ENCODE data around the gene CDS1. TPM values are rescaled to one million over a fixed set of nuclear protein-coding genes. Genes with fewer than 3 reads are reported as not detected.

Gene CDS1
- total and polyA plus RNA-seq, 2 experiments from 2014 or later = 11.0 to 21.3 TPM

DNA sequence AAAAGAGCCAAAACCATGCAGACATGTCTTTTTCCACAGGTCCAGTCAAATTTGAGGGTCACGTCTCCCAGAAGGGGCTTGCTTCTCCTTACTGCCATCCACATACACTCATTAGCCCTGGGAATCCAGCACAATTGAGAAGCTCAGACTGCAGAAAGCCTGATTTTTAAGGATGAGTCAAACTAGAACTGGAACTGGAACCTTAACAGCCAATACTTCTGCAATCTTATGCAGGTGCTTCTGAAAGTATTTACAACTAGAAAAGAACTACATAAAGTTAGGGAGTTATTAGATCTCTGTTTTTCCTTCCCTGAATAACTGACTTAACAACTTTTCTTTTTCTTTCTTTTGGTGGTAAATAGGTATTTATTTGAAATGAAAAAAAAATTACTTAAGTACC is 86.3 kb downstream of the CDS1 start:
- Histone ChIP-seq H3K9me2 (replicated peaks; ENCODE audit: insufficient read depth) (no peaks in the 10 kb centered on the region), H3K4me3 (no peak overlapping the region), H3K9me3 (ENCODE audit: low read depth) (no peaks in the 10 kb centered on the region), H3K27me3 (no peaks in the 10 kb centered on the region), H3K79me2 (no peaks in the 10 kb centered on the region), H3K36me3 (replicated peaks; ENCODE audit: insufficient read depth, low read depth) (no peaks in the 10 kb centered on the region), H3K4me1 (ENCODE audit: insufficient read depth) (no peaks in the 10 kb centered on the region), H3K4me2 (no peak overlapping the region), H4K20me1 (ENCODE audit: insufficient read depth, poor library complexity, severe bottlenecking) (no peaks in the 10 kb centered on the region), H2AFZ (no peak overlapping the region), H3K27ac (no peak overlapping the region)
- no peak for DNase-seq (ENCODE audit: low spot score)
- WGBS (ENCODE audit: low lambda C conversion rate, missing lambda C conversion rate) = 92% methylated on average over 1 of the region's 1 CpG
- TF ChIP-seq, protein P1, sequence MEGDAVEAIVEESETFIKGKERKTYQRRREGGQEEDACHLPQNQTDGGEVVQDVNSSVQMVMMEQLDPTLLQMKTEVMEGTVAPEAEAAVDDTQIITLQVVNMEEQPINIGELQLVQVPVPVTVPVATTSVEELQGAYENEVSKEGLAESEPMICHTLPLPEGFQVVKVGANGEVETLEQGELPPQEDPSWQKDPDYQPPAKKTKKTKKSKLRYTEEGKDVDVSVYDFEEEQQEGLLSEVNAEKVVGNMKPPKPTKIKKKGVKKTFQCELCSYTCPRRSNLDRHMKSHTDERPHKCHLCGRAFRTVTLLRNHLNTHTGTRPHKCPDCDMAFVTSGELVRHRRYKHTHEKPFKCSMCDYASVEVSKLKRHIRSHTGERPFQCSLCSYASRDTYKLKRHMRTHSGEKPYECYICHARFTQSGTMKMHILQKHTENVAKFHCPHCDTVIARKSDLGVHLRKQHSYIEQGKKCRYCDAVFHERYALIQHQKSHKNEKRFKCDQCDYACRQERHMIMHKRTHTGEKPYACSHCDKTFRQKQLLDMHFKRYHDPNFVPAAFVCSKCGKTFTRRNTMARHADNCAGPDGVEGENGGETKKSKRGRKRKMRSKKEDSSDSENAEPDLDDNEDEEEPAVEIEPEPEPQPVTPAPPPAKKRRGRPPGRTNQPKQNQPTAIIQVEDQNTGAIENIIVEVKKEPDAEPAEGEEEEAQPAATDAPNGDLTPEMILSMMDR (IDR thresholded peaks at IDR 0.05; ENCODE audit: poor library complexity) = no peak
- TF ChIP-seq EZH2phosphoT487 (IDR thresholded peaks at IDR 0.05; ENCODE audit: low read depth, severe bottlenecking, unreplicated experiment) = no peak
- no peak for TF ChIP-seq EZH2 (IDR thresholded peaks at IDR 0.05; ENCODE audit: borderline replicate concordance)

DNA sequence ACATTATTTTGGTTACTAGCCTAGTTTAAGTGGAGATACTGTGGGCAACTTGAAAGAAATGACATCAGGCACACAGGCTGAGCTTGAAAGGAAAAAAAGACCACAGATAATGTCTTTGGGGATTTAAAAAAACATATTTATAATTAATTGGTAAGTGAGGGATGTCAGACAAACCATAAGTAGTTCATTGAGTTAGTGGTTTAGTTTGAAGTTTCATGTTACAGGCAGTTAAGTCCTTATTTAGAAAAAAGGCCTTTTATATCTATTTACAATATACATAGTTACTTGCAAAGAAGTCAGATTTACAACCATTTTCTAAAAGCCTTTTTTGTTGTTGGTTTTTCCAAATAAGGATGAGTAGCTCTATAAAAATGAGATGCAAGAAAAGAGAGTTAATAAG is 89.2 kb downstream of the CDS1 start:
- no peaks in the 10 kb centered on the region for H3K9me2 ChIP-seq (replicated peaks; ENCODE audit: insufficient read depth)
- H3K9me3 ChIP-seq (ENCODE audit: low read depth) = no peaks in the 10 kb centered on the region
- H3K4me3 ChIP-seq = no peak overlapping the region
- H3K4me2 ChIP-seq = no peak overlapping the region
- no peaks in the 10 kb centered on the region for H4K20me1 ChIP-seq (ENCODE audit: insufficient read depth, poor library complexity, severe bottlenecking)
- H2AFZ ChIP-seq = no peak overlapping the region
- no peaks in the 10 kb centered on the region for H3K36me3 ChIP-seq (replicated peaks; ENCODE audit: insufficient read depth, low read depth)
- no peaks in the 10 kb centered on the region for H3K79me2 ChIP-seq
- no peaks in the 10 kb centered on the region for H3K27me3 ChIP-seq
- no peaks in the 10 kb centered on the region for H3K4me1 ChIP-seq (ENCODE audit: insufficient read depth)
- no peak for DNase-seq (ENCODE audit: low spot score)
- TF ChIP-seq, protein P1 (IDR thresholded peaks at IDR 0.05; ENCODE audit: poor library complexity) = no peak
- TF ChIP-seq EZH2phosphoT487 (IDR thresholded peaks at IDR 0.05; ENCODE audit: low read depth, severe bottlenecking, unreplicated experiment) (no peak), EZH2 (IDR thresholded peaks at IDR 0.05; ENCODE audit: borderline replicate concordance) (no peak)
- H3K27ac ChIP-seq = no peak overlapping the region

GRCh38 chr4:84673475-84674240 is 90.7 kb downstream of the CDS1 start:
- Histone ChIP-seq H3K27ac (no peak overlapping the region), H2AFZ (no peak overlapping the region), H3K36me3 (replicated peaks; ENCODE audit: insufficient read depth, low read depth) (no peaks in the 10 kb centered on the region), H3K79me2 (no peaks in the 10 kb centered on the region), H3K9me3 (ENCODE audit: low read depth) (no peaks in the 10 kb centered on the region), H3K4me2 (no peak overlapping the region), H3K27me3 (no peaks in the 10 kb centered on the region), H4K20me1 (ENCODE audit: insufficient read depth, poor library complexity, severe bottlenecking) (no peaks in the 10 kb centered on the region), H3K4me1 (ENCODE audit: insufficient read depth) (no peaks in the 10 kb centered on the region), H3K4me3 (no peak overlapping the region), H3K9me2 (replicated peaks; ENCODE audit: insufficient read depth) (no peaks in the 10 kb centered on the region)
- TF ChIP-seq EZH2phosphoT487 (IDR thresholded peaks at IDR 0.05; ENCODE audit: low read depth, severe bottlenecking, unreplicated experiment) (no peak), EZH2 (IDR thresholded peaks at IDR 0.05; ENCODE audit: borderline replicate concordance) (no peak)
- TF ChIP-seq, protein P1 (IDR thresholded peaks at IDR 0.05; ENCODE audit: poor library complexity) = no peak
- DNase-seq (ENCODE audit: low spot score) = no peak
- WGBS (ENCODE audit: low lambda C conversion rate, missing lambda C conversion rate) = 76% methylated on average over 1 of the region's 1 CpG
